NCI-H460 (cell line): ENCODE measurements around the gene TNFRSF18. TPM values are rescaled to one million over a fixed set of nuclear protein-coding genes. Genes with fewer than 3 reads are reported as not detected.

Experiments
- DNase-seq: peaks from one replicate; pipeline ENCODE4 v3.0.0-alpha.2; 2016; ENCODE audit warnings: low read depth; ENCODE audit errors: extremely low read depth
- total RNA-seq: library from RNA; depleted of rRNA; stranded (reverse); fragments of >200 nt; shearing (Covaris generic); gene quantifications from 2 replicates; pipeline ENCODE4 v1.2.3, GENCODE V29; 2014

Gene TNFRSF18
- total RNA-seq, 1 experiment from 2014 or later = not detected

DNA sequence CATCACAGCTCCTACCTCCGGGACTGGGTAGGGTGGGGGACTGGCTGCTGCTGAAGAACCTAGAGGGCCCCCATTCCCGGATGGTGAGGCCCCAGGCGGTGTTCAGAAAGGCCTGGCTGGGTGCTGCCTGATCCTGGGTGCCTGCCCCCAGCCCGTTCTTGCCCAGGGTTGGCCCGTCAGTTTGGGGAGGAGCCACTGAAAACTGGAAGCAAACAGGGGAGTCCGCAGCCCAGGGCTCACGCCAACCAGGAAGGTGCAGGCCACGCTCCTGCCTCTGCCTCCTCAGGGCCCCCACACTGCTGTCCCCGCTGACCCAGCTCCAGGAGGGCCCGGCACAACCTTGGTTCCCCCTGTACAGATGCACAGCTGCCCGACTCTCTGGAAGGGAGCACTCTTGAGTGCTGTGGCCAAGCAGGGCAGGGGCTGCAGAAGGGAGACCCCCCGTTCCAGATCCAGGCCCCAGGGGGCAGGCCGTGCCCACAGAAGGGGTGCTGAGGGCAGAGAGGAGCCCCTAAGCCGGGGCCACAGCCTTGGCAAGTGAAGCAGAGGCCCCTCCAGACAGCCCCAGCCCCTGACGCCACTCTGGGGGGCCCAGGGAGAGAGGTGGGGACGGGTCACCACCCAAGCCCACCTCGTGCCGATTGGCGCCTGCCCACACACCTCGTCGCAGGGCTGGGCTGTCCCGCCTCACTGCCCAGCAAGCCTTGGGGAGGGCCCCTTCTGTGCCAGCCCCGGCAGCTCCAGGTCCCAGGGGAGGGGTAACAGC, 34.6 kb upstream of the TNFRSF18 start:
- no peak for DNase-seq

DNA sequence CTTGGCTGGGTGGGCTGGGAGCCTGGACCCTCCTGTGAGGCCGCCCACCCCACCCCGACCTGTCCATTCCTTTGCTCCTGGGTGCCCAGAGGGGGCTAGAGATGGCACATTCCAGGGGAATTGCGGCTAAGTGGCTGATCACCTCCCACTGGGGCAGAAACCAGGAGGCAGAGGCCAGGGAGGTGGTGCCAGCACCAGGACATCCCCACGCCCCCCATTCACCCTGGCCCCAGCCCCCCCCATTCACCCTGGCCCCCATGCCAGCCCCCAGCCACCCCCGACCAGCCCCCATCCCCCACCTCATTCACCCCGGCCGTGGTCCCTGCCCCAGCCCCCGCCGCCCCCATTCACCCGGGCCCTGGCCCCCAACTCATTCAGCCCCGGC, 33.9 kb upstream of the TNFRSF18 start:
- DNase-seq = no peak

DNA sequence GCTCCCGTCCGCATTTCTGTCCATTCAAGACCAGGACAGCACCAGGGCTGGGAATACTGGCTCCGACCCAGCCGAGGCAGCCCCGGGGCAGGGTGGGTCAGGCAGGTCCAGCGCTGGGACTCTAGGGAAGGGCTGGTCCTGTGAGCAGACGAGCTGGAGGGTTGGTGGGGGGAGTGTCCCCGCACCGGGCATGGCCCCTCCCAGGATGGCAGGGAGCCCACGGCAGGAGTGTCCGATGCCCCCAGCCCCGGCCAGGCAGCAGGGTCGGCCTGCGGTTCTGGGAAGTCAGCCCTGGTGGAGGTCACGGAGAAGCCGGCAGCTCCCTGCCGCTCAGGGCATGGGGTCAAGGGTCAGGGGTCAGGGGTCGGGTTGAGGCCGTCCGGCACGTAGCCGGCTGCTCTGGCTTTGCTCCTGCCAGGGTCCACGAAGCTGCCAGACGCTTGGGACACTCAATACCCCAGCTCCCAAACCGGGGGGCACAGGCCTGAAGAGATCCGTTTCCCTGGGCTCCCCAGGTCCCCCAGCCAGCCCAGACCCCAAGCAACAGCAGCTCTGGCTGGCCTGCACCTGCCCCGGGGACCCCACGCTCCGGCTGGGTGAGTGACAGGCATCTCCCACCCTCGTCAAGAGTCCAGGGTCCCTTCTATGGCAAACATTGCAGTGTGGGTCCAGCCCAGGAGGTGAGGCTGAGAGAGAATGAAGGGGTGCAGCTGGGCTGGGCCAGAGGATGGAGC, 33.4 kb upstream of the TNFRSF18 start:
- no peak for DNase-seq

DNA sequence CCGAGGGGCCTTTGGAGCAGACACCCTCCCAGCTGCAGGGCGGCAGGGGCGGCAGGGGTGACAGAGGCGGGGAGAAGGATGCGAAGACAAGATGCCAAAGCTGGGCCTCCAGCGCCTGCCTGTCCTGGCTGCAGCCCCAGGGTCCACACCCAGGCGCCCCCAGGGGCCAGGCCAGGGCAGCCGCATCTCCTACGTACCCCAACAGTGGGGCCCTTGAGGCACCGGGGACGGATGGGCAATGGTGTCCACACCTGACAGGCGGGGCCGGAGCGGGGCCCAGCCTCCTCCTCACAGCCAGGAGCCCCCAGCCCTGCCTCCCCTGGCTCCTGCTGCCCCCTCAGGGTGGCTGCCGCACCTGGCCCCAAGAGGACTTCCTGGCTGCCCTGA, 32.8 kb upstream of the TNFRSF18 start:
- no peak for DNase-seq

DNA sequence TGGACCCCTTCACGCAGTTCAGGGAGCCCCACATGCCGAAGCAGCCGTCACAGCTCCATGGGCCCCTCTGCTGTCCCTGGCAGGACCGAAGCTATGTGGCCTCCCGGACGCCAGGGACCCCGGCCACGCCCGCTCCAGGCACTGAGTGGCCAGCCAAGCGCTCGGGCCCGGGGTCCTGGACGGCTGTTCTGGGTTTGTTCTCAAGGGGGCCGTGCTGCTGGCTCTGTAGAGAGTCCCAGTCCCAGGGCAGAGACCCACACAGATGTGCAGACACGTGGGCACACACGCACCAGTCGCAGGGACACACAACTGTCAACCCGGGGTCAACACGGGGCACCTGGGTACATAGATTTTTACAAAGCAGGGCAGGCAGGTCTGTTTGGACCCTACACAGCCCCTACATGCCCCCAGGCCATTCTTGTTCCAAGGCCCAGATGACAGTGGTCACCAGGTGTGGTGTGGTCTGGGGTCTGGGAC, 32.3 kb upstream of the TNFRSF18 start:
- no peak for DNase-seq

DNA sequence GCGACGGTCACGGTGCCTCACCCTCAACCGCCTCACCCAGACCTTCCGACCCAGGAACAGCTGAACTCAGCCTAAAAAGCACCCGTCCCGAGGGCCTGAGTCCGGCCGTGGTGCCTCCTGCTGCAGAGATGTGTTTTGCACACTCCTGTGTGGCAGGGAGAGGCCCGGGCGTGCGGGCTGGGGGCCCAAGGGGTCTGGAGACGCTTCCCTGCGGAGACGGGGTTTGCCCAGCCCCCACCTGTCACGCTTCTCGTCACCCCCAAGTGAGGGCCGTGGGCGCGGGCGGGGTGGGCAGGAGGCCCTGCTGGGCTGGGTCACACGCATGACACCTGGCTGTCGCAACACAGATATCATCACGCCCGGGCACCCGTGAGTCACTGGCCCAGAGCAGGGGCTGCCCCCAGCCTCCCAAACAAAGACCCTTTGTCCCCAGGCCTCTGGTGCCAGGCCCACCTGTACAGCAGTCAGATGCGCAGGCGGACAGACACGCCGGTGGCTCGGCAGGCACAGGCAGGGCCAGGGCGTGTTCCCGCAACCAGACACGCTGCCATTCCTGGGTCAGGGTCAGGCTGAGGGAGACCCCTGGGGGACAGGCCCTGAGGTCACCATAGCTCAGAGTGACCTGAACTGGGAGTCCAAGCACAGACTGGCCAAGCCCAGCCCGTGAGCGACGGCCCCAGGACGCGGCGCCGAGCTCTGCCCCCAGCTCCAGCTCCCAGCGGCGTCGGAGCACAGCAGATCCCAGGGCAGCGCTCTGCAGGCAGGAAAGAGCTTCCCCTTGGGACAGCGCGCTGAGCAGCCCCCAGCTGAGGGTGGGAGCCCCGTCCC, 31.7 kb upstream of the TNFRSF18 start:
- DNase-seq = no peak

DNA sequence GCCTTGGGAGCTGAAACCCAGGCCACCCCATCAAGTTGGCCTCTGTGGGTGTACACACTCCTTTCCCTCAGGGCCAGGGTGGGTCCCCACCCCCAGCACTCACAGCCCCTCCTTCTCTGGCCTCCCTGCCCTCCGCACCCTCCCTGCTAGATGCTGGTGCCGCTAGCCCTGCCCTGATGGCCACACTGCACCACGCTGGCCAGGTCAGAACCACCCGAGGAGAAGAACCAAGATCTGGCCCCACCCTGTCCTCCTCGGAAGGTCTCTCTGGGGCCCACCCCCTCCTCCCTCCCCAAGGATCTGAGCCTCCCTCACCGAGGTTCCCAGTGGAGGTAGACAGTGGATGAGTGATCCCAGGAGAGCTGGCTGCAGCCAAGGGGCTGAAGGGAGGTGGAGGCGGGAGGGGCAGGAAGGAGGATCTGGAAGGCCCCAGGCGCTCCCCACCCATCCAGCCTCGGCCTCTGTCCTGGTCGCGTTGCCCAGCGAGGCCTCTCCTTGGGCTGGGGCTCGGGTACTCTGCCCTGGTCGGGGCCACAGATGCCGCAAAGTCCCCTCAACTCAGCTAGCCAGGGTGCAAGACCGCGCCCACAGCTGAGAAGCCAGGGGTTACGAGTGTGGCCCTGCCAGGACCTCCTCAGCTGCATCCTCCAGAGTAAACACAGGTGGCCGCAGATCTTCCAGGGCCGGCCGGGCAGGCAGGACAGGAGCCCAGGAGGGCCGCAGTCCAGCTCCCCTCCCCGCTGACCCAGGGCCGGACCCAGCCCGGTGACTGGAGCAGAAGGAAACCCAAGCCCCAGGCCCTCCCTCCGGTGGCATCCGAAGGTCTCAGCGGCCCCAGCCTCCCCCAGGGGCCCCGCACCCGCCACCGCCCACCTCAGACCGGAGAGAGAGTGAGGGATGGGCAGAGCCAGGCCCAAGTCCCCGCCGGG, 30.8 kb upstream of the TNFRSF18 start:
- no peak for DNase-seq

DNA sequence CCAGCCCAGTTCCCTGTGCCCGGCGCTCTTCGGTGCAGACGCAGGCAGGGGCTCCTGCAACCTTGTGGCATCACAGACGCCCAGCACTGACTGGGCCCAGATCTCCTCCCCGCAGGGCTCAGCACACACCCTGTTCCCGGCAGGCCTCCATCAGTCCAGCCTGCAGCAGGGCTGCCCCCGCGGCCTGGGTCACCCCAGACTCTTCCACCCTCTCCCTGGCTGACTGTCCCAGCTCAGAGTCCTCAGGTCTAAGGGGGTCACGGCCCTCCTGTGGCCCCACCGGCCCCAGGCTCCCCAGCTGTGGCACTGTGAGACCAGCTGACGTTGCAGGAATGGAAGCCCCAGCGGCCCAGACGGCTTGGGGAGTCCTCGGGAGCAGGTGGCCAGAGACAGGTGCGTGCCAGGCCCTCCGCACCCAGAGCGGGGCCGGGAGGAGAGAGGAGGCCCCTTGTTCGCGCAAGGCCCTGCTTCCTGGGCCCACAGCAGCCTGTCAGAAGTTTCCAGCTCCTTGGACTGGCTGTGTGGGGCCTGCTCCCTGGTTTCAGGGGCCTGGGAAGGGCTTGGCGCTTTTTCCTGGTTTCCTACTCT, 29.9 kb upstream of the TNFRSF18 start:
- no peak for DNase-seq

DNA sequence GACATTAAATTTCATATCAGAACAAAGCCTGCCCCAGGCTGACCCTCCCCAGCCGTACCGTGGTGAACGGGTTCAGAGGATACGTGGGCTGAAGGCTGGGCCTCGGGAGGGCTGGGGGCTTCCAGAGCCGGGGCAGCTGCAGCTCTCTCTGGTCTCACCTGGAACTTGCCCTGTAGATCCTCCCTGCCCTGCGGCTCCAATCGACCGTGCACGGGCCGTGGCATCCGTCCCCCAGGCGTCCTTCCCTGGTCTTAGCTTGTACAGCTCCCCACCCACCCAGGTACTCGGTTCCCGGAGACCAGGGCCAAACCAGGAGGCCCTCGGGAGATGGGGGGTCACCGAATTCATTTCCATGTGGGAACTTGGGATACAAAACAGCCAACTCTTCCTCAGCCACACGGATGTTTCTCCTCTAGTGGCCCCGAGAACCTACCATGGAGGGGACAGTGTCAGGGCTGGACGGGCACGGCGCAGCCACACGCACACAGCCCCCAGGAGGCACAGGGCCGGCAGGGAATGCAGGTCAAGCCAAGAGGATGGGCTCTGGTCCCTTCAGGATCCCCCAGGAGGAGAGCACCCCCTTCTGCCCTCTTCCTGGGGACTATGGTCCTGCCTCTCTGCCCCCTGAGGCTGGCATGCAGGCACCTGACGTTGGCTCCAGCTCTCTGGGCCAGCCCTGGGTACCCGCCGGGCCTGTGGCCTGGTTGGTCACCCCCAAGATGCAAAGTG, 28.8 kb upstream of the TNFRSF18 start:
- no peak for DNase-seq

DNA sequence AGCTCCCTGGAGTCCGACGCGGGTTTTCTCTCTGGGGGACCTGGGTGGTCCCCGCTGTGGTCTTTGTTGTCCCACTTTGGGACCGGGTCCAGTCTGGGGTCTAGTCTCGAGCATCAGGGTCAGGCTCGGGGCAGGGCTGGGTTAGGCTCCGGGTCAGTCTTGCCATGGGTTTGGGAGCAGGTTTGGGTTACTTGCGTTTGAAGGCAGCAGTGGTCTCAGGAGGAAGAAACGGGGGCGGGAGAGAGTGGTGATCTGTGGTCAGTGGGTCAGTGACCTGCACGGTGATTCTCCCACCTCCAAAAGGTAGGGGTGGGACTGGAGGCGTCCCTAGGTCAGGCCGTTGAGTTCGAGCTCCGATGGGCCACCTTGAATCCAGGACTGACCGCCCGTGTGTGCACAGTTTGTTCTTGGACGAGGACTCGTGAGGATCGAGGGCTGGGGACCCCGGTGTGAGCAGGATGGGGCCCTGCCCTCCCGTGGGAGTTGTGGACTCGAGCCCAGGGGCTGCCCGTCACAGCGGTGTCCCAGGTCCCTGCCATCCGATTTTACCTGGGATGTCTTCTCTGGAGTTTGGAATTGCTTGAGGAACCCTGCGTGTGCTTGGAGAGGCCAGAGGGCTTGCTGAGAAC, 27.9 kb upstream of the TNFRSF18 start:
- no peak for DNase-seq

DNA sequence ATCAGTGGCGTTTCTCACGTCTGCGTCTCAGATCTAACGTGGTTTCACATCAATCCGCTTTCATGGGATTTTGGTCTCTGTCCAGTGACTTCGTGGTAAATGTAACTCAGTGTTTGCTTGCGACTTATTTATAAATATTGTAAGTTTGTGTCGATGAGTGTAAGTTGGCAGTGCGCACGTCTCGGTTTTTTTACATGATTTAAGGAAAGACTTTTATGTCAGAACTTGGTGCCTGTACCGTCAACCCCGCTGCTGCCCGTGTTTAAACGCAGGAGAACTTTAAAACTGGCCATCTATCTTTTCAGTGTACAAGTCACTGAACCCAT, 27.1 kb upstream of the TNFRSF18 start:
- no peak for DNase-seq

DNA sequence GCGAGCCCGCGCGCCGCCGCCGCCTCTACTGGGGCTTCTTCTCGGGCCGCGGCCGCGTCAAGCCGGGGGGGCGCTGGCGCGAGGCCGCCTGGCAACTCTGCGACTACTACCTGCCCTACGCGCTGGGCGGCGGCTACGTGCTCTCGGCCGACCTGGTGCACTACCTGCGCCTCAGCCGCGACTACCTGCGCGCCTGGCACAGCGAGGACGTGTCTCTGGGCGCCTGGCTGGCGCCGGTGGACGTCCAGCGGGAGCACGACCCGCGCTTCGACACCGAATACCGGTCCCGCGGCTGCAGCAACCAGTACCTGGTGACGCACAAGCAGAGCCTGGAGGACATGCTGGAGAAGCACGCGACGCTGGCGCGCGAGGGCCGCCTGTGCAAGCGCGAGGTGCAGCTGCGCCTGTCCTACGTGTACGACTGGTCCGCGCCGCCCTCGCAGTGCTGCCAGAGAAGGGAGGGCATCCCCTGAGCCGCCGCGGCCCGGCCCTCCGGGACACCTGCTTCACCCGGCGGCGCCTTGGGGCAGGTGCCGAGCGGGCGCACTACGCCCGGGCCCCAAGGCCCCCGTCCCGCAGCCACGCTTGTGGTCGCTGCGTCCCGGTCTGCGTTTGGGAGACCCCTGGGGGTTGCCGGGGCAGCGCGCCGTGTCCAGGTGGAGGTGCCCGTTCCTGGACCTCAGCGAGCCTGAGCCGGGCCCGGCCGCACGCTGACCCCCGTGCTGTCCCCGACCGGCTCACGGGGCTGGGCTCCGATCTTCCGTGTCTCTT, 26.6 kb upstream of the TNFRSF18 start:
- DNase-seq = no peak

DNA sequence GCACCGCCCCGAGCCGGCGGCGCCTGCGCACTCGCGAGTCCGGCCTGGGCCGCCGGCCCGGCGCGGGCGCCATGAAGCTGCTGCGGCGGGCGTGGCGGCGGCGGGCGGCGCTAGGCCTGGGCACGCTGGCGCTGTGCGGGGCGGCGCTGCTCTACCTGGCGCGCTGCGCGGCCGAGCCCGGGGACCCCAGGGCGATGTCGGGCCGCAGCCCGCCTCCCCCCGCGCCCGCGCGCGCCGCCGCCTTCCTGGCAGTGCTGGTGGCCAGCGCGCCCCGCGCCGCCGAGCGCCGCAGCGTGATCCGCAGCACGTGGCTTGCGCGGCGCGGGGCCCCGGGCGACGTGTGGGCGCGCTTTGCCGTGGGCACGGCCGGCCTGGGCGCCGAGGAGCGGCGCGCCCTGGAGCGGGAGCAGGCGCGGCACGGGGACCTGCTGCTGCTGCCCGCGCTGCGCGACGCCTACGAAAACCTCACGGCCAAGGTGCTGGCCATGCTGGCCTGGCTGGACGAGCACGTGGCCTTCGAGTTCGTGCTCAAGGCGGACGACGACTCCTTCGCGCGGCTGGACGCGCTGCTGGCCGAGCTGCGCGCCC, 25.9 kb upstream of the TNFRSF18 start, which contains the start of gene B3GALT6:
Gene B3GALT6 (plus strand): TSS at position 30 of the 588 bp plus-strand sequence. CDS start 42 bp downstream, at position 72.
- DNase-seq = no peak

DNA sequence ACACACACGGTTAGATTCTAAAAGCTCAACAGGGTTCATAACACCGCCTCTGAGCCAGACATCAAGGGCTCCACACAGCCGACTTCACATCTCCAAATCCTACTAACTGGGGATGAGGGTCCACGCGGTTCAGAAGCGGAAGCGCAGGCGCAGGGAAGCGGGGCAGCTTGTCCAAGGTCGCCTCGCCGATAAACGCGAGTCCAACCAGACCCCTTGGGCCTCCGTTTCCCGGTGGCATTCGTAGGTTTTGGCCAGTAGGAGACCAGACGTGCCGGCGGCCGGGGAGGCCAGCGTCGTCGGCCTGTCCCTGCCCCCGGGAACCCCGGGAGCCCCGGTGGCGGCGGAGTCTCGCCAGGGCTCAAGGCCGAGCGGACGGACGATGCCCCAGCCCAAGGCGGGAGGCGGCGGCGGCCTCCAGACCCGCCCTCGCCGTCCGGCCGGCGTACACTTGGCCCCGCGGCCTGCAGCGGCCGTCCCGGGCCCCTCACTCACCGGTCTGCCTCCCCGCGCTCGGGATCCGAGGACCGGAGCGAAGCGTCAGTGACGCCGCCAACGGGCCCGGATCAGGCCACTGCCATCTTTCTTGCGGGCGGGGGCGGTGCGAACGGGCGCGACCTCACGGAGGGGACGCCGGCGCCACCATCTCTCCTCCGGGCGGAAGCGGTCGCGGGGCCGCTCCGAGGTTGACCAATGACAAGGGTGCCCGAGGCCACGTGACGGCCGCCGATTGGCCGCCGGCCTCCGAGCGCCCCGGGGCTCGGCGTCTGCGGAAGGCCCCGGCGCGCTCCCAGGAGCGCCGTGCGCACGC, 25.2 kb upstream of the TNFRSF18 start, which contains the start of gene SDF4:
Gene SDF4 (minus strand): TSS at position 602 of the 808 bp plus-strand sequence. CDS start 3,229 bp downstream, outside the sequence.
- peak; percentile 88 for DNase-seq

DNA sequence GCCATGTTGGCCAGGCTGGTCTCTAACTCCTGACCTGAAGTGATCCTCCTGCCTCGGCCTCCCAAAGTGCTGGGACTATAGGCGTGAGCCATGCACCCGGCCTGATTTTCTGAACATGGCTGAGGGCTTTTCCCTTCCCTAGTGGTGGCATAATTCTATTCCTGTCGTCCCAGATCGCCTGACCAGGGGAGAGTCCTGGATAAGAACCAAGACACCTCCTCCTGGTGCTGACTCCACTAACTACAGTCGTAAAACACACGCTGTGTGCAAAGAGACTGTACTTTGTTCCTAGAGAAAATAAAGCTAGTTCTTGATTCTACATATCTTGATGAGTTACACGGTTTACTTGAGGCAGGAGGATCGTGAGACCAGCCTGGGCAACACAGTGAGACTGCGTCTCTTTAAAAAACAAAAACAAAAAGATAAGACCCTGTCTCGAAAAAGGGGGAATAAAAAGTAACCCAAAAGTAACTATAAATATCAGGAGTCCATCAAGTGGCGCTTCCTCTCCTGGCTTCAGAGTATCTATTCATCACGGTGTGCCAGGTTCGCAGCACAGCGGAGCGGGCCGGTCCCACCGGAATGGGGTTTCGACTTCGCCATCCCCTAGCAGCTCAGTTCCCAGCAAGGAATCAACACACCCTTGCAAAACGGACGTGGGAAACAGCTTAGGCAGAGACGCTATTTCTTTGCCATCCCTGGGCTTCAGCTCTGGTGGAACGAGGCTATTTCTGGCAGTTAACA, 24.4 kb upstream of the TNFRSF18 start:
- no peak for DNase-seq

DNA sequence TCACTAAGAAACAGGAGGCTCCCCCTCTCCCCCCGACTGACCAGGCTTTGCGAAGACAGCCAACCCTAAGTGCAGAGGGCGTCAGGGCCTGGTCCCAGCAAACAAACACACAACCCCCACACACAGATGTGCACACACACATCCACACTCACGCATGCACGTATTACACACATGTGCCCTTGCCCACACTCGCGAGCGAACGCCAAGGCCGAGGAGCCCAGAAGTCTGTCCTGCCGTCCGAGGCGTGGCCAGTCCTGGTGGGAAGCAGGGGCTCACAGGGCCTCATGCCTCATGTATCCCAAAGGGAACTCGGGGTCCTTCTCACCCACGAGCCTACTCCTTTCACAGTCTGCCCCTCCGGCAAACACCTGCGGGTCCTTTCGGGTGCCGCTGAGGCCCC, 23.4 kb upstream of the TNFRSF18 start:
- DNase-seq = no peak
